H9 (cell line): ENCODE results near the gene PLA2G5. TPM values are rescaled to one million over a fixed set of nuclear protein-coding genes. Genes with fewer than 3 reads are reported as not detected.

Source experiments
- DNase-seq: peaks from one replicate; pipeline ENCODE4 v3.0.0-alpha.2; 2017
- H2AFZ ChIP-seq: one replicate; pipeline ENCODE4 v1.6.1; 2013; ENCODE audit warnings: mild to moderate bottlenecking, low read length, control low read depth, moderate library complexity
- H2AK5ac ChIP-seq: 2 replicates; pipeline ENCODE4 v1.6.1; 2013; ENCODE audit warnings: low read length, control low read depth, mixed read lengths; ENCODE audit not compliant: insufficient read length
- H2BK120ac ChIP-seq: one replicate; pipeline ENCODE4 v1.6.1; 2013; ENCODE audit warnings: low read depth, mild to moderate bottlenecking, low read length, control low read depth, inconsistent platforms; ENCODE audit not compliant: poor library complexity, severe bottlenecking
- H2BK12ac ChIP-seq: 2 replicates; pipeline ENCODE4 v1.6.1; 2013; ENCODE audit warnings: low read length, control low read depth, mixed read lengths, low read depth; ENCODE audit not compliant: insufficient read length
- H2BK15ac ChIP-seq: 2 replicates; pipeline ENCODE4 v1.6.1; 2013; ENCODE audit warnings: low read depth, low read length, control low read depth
- H2BK20ac ChIP-seq: one replicate; pipeline ENCODE4 v1.6.1; 2013; ENCODE audit warnings: low read depth, mild to moderate bottlenecking, low read length, control low read depth, inconsistent platforms; ENCODE audit not compliant: poor library complexity, severe bottlenecking
- H2BK5ac ChIP-seq: 2 replicates; pipeline ENCODE4 v1.6.1; 2013; ENCODE audit warnings: low read length, control low read depth, mixed read lengths; ENCODE audit not compliant: insufficient read length
- H3K14ac ChIP-seq: 2 replicates; pipeline ENCODE4 v1.6.1; 2013; ENCODE audit warnings: low read length, control low read depth; ENCODE audit not compliant: insufficient read depth
- H3K18ac ChIP-seq: 2 replicates; pipeline ENCODE4 v1.6.1; 2013; ENCODE audit warnings: low read depth, mild to moderate bottlenecking, mixed read lengths, low read length, control low read depth; ENCODE audit not compliant: insufficient read length
- H3K23ac ChIP-seq: 2 replicates; pipeline ENCODE4 v1.6.1; 2013; ENCODE audit warnings: low read length, control low read depth, mixed read lengths, low read depth; ENCODE audit not compliant: insufficient read length
- H3K23me2 ChIP-seq: 2 replicates; pipeline ENCODE4 v1.6.1; 2013; ENCODE audit warnings: low read depth, mild to moderate bottlenecking, mixed read lengths, low read length, control low read depth; ENCODE audit not compliant: insufficient read length, poor library complexity, severe bottlenecking
- H3K27ac ChIP-seq: 2 replicates; pipeline ENCODE4 v1.5.1; 2013; ENCODE audit warnings: low read length, control low read depth, mixed read lengths, low read depth; ENCODE audit not compliant: insufficient read length
- H3K27me3 ChIP-seq: 2 replicates; pipeline ENCODE4 v1.6.1; 2013; ENCODE audit warnings: low read length, control low read depth, inconsistent platforms; ENCODE audit not compliant: insufficient read depth
- H3K4ac ChIP-seq: 2 replicates; pipeline ENCODE4 v1.6.1; 2013; ENCODE audit warnings: low read depth, mild to moderate bottlenecking, control low read depth, inconsistent platforms, low read length, moderate library complexity
- H3K4me1 ChIP-seq: 2 replicates; pipeline ENCODE4 v1.6.1; 2013; ENCODE audit warnings: low read length, control low read depth, inconsistent platforms; ENCODE audit not compliant: insufficient read depth
- H3K4me2 ChIP-seq: 2 replicates; pipeline ENCODE4 v1.6.1; 2013; ENCODE audit warnings: low read length, control low read depth, mixed read lengths; ENCODE audit not compliant: insufficient read length, insufficient read depth
- H3K56ac ChIP-seq: 2 replicates; pipeline ENCODE4 v1.6.1; 2013; ENCODE audit warnings: low read depth, mild to moderate bottlenecking, mixed read lengths, low read length, control low read depth; ENCODE audit not compliant: insufficient read length
- H3K79me1 ChIP-seq: 2 replicates; pipeline ENCODE4 v1.6.1; 2013; ENCODE audit warnings: low read depth, mild to moderate bottlenecking, moderate library complexity, low read length, control low read depth, inconsistent platforms; ENCODE audit not compliant: insufficient read depth, poor library complexity, severe bottlenecking
- H3K79me2 ChIP-seq: 2 replicates; pipeline ENCODE4 v1.6.1; 2013; ENCODE audit warnings: low read length, control low read depth, inconsistent platforms; ENCODE audit not compliant: insufficient read depth
- H3K9ac ChIP-seq: 2 replicates; pipeline ENCODE4 v1.6.1; 2013; ENCODE audit warnings: low read length, control low read depth, mixed read lengths; ENCODE audit not compliant: insufficient read length; ENCODE audit errors: extremely low read depth
- H3K9me3 ChIP-seq: one replicate; pipeline ENCODE4 v1.6.1; 2013; ENCODE audit warnings: low read depth, low read length, inconsistent platforms; ENCODE audit not compliant: control insufficient read depth
- H3T11ph ChIP-seq: one replicate; pipeline ENCODE4 v1.6.1; 2013; ENCODE audit warnings: mild to moderate bottlenecking, low read length, control low read depth, inconsistent platforms
- H4K20me1 ChIP-seq: one replicate; pipeline ENCODE4 v1.6.1; 2013; ENCODE audit not compliant: control insufficient read depth, insufficient read length, insufficient read depth
- H4K5ac ChIP-seq: 2 replicates; pipeline ENCODE4 v1.6.1; 2013; ENCODE audit warnings: low read depth, mild to moderate bottlenecking, mixed read lengths, low read length, control low read depth; ENCODE audit not compliant: insufficient read length
- H4K8ac ChIP-seq: replicated peaks from 2 replicates; pipeline ENCODE4 v1.6.1; 2013; ENCODE audit warnings: low read length, control low read depth, mixed read lengths, low read depth; ENCODE audit not compliant: insufficient read length
- H4K91ac ChIP-seq: 2 replicates; pipeline ENCODE4 v1.6.1; 2013; ENCODE audit warnings: low read depth, mild to moderate bottlenecking, moderate library complexity, mixed read lengths, low read length, control low read depth; ENCODE audit not compliant: insufficient read length
- H3K27ac Mint-ChIP-seq, 3 experiments: 2 replicates in 2 of 3; 3 replicates in 1 of 3; pipeline ENCODE4 v1.8.0; 2020 to 2021; ENCODE audit warnings: mixed read lengths in 3 of 3, mild to moderate bottlenecking in 1 of 3, moderate library complexity in 1 of 3
- H3K27me3 Mint-ChIP-seq: 2 replicates; pipeline ENCODE4 v1.8.0; 2021; ENCODE audit warnings: low read depth, mild to moderate bottlenecking, moderate library complexity, mixed read lengths
- H3K36me3 Mint-ChIP-seq, 3 experiments: 2 replicates in 2 of 3; 3 replicates in 1 of 3; pipeline ENCODE4 v1.8.0; 2020 to 2021; ENCODE audit warnings: low read depth in 3 of 3, mixed read lengths in 3 of 3; ENCODE audit not compliant: insufficient read depth in 1 of 3
- H3K4me1 Mint-ChIP-seq, 2 experiments: 2 replicates each; pipeline ENCODE4 v1.8.0; 2020; ENCODE audit warnings: mixed read lengths in 2 of 2
- H3K4me3 Mint-ChIP-seq, 2 experiments: 2 replicates in 1 of 2; 3 replicates in 1 of 2; pipeline ENCODE4 v1.8.0; 2020 to 2021; ENCODE audit warnings: mild to moderate bottlenecking in 2 of 2, mixed read lengths in 2 of 2, moderate library complexity in 1 of 2
- H3K9me3 Mint-ChIP-seq, 2 experiments: 2 replicates in 1 of 2; 3 replicates in 1 of 2; pipeline ENCODE4 v1.8.0; 2020; ENCODE audit warnings: mild to moderate bottlenecking in 2 of 2, mixed read lengths in 2 of 2, moderate library complexity in 1 of 2
- CTCF ChIP-seq: fragments of 200-600 bp; sonication (generic); conservative IDR thresholded peaks from 3 replicates; pipeline ENCODE4 v1.8.0; 2021; ENCODE audit warnings: antibody characterized with exemption, mild to moderate bottlenecking
- WGBS: extraction: QIAGEN DNeasy Blood & Tissue Kit; methylation state at CpG from one replicate; pipeline ENCODE4 v1.1.7; 2013; ENCODE audit warnings: missing lambda C conversion rate, low lambda C conversion rate, mixed read lengths; ENCODE audit not compliant: insufficient read length; ENCODE audit errors: extremely low coverage; 5-methylcytosine and 5-hydroxymethylcytosine counted together
- total RNA-seq: library from RNA; stranded (reverse); gene quantifications from 2 replicates; pipeline ENCODE4 v1.2.1, GENCODE V29; 2021

Gene PLA2G5
- total RNA-seq, 1 experiment from 2014 or later: not detected

- H3K27ac ChIP-seq: no peak overlapping the region
- no peak overlapping the region for H4K8ac ChIP-seq
- H3K4me1 Mint-ChIP-seq: peaks cover 3 to 4% of the 10 kb centered on the region in 2 experiments
- no CpG with 5 or more reads among the region's 5 CpGs for WGBS
- H3K23ac ChIP-seq: no peak overlapping the region
- no peak overlapping the region for H3K9ac ChIP-seq
- no peak overlapping the region for H2BK12ac ChIP-seq
- H4K91ac ChIP-seq: no peak overlapping the region
- H2AFZ ChIP-seq: no peak overlapping the region
- no peak overlapping the region for H2BK120ac ChIP-seq
- H4K20me1 ChIP-seq: no peaks in the 10 kb centered on the region
- H3K79me1 ChIP-seq: no peaks in the 10 kb centered on the region
- H2BK5ac ChIP-seq: no peak overlapping the region
- no peak overlapping the region for H3K56ac ChIP-seq
- H3K4me1 ChIP-seq: no peaks in the 10 kb centered on the region
- no peak overlapping the region for H4K5ac ChIP-seq
- no peak overlapping the region for H2BK15ac ChIP-seq
- no peak overlapping the region for H3K4me2 ChIP-seq
- H3K4ac ChIP-seq: no peak overlapping the region
- H3K9me3 ChIP-seq: peaks cover 34% of the 10 kb centered on the region
- DNase-seq: no peak
- no peak overlapping the region for H2AK5ac ChIP-seq
- H3K4me3 Mint-ChIP-seq: no peak overlapping the region
- H3T11ph ChIP-seq: no peak overlapping the region
- H3K79me2 ChIP-seq: no peaks in the 10 kb centered on the region
- no peaks in the 10 kb centered on the region for H3K23me2 ChIP-seq
- H3K27ac Mint-ChIP-seq: no peak overlapping the region
- no peak for TF ChIP-seq CTCF
- H3K14ac ChIP-seq: no peak overlapping the region
- H2BK20ac ChIP-seq: no peak overlapping the region
- H3K9me3 Mint-ChIP-seq: peaks cover 45 to 59% of the 10 kb centered on the region in 2 experiments
- H3K27me3 Mint-ChIP-seq: peaks cover 36% of the 10 kb centered on the region
- peaks cover 7 to 23% (median 21%) of the 10 kb centered on the region in 3 experiments for H3K36me3 Mint-ChIP-seq
- no peaks in the 10 kb centered on the region for H3K27me3 ChIP-seq
- no peak overlapping the region for H3K18ac ChIP-seq
These were observed 23.3 kb downstream of the PLA2G5 start for GRCh38 chr1:20093303-20093702.
